Ovary (tissue), 3 donors: Measurements from ENCODE around the gene FKBP9.
"Not testable (repeated sequence)": the region's sequence is repeated elsewhere in the genome, so short reads cannot be mapped to it uniquely, and the experiment has no call there.

ENCODE experiments used
- CTCF ChIP-seq, 3 donors: fragments of 450-650 bp in 2 of 3; fragments of 200-600 bp in 1 of 3; IDR thresholded peaks; one replicate each; pipeline versions ENCODE4 v1.5.1 to v1.8.0; 2016 to 2022; ENCODE audit warnings: antibody characterized with exemption in 3 of 3, mild to moderate bottlenecking in 1 of 3
- POLR2A ChIP-seq: fragments of 450-650 bp; IDR thresholded peaks from one replicate; pipeline ENCODE4 v1.6.1; 2017; ENCODE audit warnings: antibody characterized with exemption, mild to moderate bottlenecking, moderate library complexity
- donor health status: DM: no; HTN: no; CAD: no.

GRCh38 chr7:33005690-33006089 is 48.5 kb downstream of the FKBP9 start:
- TF ChIP-seq POLR2A; CTCF (IDR thresholded peaks at IDR 0.05): not testable (repeated sequence)
